Suprapubic skin (tissue), 4 donors: Measurements from ENCODE around the gene MXI1.

Source experiments
- EP300 ChIP-seq: sonication (generic); formaldehyde crosslinking; IDR thresholded peaks from one replicate; pipeline ENCODE4 v1.6.1; 2017; ENCODE audit warnings: antibody characterized with exemption
- POLR2A ChIP-seq, 2 donors: fragments of 450-650 bp; IDR thresholded peaks; one replicate each; pipeline ENCODE4 v1.6.1; 2017; ENCODE audit warnings: antibody characterized with exemption in 2 of 2, mild to moderate bottlenecking in 2 of 2, moderate library complexity in 2 of 2
- POLR2AphosphoS5 ChIP-seq, 3 donors: sonication (generic); formaldehyde crosslinking; IDR thresholded peaks; one replicate each; pipeline ENCODE4 v1.6.1; 2017; ENCODE audit warnings: antibody characterized with exemption in 3 of 3
- TF ChIP-seq, protein P1 (sequence below), 2 donors: fragments of 200-600 bp in 1 of 2; fragments of 450-650 bp in 1 of 2; sonication (generic) in 1 of 2; IDR thresholded peaks; one replicate each; pipeline ENCODE4 v1.5.1; 2016 to 2019; ENCODE audit warnings: antibody characterized with exemption in 2 of 2, mild to moderate bottlenecking in 1 of 2, moderate library complexity in 1 of 2

- no peak for TF ChIP-seq POLR2AphosphoS5 (IDR thresholded peaks at IDR 0.05)
- TF ChIP-seq, protein P1, sequence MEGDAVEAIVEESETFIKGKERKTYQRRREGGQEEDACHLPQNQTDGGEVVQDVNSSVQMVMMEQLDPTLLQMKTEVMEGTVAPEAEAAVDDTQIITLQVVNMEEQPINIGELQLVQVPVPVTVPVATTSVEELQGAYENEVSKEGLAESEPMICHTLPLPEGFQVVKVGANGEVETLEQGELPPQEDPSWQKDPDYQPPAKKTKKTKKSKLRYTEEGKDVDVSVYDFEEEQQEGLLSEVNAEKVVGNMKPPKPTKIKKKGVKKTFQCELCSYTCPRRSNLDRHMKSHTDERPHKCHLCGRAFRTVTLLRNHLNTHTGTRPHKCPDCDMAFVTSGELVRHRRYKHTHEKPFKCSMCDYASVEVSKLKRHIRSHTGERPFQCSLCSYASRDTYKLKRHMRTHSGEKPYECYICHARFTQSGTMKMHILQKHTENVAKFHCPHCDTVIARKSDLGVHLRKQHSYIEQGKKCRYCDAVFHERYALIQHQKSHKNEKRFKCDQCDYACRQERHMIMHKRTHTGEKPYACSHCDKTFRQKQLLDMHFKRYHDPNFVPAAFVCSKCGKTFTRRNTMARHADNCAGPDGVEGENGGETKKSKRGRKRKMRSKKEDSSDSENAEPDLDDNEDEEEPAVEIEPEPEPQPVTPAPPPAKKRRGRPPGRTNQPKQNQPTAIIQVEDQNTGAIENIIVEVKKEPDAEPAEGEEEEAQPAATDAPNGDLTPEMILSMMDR (IDR thresholded peaks at IDR 0.05): no peak
- TF ChIP-seq POLR2A (IDR thresholded peaks at IDR 0.05): no peak
- TF ChIP-seq EP300: no peak
Observed at GRCh38 chr10:110241407-110241806, 34.0 kb downstream of the MXI1 start.
